HG02798 (cell line): ENCODE results near the gene HRH3.

Experiments
- ATAC-seq: cut with Tn5 transposase; IDR thresholded peaks from one replicate; pipeline ENCODE4 v1.9.1; 2021; ENCODE audit warnings: mild to moderate bottlenecking; ENCODE audit not compliant: unreplicated experiment, poor library complexity

The HRH3 gene

GRCh38 chr20:62245911-62246280, 25.8 kb upstream of the HRH3 start:
- ATAC-seq, result no peak

GRCh38 chr20:62244644-62245108, 24.6 kb upstream of the HRH3 start:
- ATAC-seq, result no peak

GRCh38 chr20:62243906-62244515, 23.9 kb upstream of the HRH3 start:
- ATAC-seq, result no peak

- no peak for ATAC-seq
Observed at GRCh38 chr20:62243106-62243505, 23.0 kb upstream of the HRH3 start.

GRCh38 chr20:62242176-62242575, 22.1 kb upstream of the HRH3 start:
- no peak for ATAC-seq

GRCh38 chr20:62241506-62241905, 21.4 kb upstream of the HRH3 start:
- ATAC-seq, result no peak

DNA sequence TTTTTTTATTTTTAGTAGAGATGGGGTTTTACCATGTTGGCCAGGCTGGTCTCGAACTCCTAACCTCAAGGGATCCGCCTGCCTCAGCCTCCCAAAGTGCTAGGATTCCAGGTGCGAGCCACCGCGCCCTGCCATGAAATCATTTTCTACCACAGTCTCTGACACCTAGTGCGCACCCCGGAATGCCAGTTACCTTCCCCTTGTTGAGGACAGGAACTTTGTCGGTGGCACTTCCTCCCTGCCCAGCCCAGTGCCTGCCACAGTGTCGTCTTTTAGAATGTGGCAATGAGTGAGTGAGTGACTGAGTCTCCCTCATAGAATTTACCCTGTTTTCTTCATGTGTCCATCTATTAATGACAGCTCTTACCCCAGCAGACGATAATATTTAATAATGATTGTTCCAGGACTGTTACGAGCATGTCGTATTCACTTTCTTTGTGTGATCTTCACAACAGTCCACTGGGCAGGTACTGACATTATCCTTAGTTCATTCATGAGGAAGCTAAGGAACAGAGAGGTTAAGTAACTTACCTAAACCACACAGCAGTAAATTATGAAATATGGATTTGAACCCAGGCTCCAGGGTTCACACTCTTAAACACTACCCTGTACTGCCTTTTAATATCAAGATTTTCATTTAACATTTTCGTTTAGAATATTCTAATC, 20.1 kb upstream of the HRH3 start:
- no peak for ATAC-seq

GRCh38 chr20:62239278-62239879, 19.3 kb upstream of the HRH3 start:
- ATAC-seq, result no peak

DNA sequence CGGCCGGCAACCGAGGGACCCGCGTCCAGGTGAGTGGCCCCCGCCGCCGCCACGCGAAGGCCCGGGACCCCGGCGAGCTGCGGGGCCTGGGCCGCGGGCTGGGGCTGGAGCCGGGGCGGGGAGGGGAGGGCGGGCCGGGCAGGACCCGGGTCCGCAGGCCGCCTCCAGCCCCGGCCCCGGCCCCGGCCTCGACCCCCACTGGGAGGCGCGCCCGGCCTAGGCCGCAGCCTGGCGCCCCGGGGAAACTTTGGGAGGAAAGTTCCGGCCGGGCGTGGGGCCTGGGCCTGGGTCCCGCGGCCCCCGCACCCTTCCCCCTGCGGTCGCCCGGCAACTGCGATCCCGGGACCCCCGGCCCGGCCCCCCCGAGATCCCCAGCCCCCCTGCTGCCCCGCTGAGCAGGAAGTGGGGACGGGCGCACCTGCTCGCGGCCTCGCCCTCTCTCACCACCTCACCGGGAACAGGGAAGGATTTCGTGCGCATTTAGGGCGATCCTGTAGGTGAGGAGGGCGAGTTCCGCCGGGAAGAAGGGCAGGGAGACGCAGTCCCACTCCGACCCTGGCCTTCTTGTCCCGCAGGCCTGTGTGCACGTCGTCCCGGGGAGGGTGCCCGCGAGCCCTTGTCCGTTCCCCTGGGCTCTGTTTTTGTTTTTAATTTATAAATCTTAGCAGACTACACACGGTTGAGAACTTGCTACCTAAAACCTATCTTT, 18.6 kb upstream of the HRH3 start:
- ATAC-seq, result peak; percentile 2

DNA sequence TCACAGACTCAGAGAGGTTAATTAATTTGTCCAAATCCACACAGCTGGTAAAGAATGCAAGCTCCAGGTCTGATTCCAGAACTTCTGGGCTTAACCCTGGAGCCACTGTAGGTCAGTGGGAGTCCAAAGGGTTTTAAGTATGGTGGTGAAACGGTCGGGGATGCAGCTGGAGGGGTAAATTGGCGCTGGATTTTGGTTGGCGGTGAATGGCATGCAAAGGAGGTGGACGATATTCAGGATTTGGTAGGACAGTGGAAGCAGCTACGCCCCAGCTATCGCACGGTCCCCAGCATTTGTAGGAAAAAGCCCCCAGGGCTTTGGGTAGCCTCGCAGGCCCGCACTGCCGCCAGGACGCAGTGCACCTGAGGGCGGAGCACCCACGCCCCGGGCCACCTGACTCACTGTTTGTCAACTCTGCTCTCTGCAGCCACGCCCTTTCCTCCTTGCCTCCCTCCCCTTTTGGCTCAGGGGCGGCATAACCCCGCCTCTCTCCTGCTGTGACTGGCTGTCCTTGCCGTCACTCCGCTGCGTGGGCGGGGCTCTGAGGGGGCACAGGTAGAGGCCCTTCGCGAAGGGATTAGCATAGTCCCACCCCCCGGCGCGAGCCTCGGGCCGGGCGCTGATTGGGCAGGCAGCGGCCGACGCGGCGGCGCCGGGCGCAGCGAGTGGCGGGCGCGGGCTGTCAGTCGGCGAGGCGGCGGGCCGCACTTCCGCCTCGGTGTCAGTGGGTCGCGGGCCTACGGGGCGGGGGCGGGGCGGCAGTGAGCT, 17.9 kb upstream of the HRH3 start, which contains the start of gene OSBPL2:
Gene OSBPL2 (plus strand): TSS at position 721 of the 768 bp plus-strand sequence. CDS start 17,664 bp downstream, outside the sequence.
- peak; percentile 98 for ATAC-seq

- no peak for ATAC-seq
Observed at GRCh38 chr20:62237514-62237800, 17.4 kb upstream of the HRH3 start.

- no peak for ATAC-seq
Observed at GRCh38 chr20:62236766-62237513, 16.9 kb upstream of the HRH3 start.

DNA sequence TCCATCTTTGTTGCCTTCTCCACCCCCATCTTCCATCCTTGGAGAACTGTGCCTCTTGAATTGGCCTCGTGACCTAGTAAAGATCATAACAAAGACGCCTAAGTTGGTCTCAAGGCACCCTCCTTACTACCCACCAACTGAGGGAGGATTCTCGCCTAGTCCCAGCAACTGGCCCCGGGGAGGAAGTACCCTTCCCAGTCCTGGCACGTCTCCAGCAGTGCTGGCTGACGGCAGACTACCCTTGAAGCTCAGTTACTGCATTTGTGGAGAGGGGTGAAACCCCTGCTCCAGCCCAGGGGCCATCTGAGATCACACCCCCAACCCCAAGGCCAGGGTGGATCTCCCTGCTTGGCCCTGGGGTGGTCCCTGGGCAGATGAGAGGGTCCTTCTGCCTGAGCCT, 16.1 kb upstream of the HRH3 start:
- no peak for ATAC-seq

- no peak for ATAC-seq
Observed at GRCh38 chr20:62235777-62236157, 15.7 kb upstream of the HRH3 start.

GRCh38 chr20:62235001-62235776, 15.1 kb upstream of the HRH3 start:
- ATAC-seq, result no peak

DNA sequence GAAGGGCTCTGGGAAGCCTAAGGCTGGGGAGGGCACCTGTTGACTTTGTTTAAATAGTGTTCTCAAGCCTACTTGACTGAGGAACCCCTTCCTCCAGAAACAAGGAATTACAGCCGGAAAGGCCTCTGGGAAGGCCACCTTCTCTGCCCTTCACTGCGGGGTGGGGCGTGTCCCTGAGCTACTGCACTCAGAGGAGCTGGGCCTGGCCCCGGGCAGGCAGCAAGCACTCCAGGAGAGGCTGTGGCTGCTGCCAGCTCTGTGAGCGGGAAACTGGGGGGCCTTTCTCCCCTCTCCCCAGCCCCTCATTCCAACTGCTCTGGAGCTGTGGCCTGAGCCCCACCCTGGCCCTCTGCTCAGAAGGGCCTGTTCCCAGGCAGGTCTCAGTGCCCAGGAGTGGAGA, 14.3 kb upstream of the HRH3 start:
- no peak for ATAC-seq

DNA sequence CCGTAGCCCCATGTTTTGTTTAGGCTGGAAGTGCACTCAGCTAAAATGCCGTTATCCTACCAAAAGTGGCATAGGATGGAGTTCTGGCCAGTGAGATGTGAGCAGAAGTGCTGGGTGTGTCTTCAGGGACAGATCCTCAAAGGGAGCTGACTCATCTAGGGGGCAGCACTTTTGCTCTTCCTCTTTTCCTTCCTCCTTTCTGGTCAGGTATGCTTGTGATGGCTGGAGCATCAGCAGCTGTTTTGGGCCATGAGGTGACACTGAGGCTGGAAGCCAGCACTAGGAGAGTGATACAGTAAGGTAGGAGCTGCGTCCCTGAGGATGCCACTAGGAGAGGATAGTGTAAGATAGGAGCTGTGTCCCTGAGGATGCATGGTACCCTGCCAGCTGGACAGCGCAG, 13.6 kb upstream of the HRH3 start:
- ATAC-seq, result no peak

DNA sequence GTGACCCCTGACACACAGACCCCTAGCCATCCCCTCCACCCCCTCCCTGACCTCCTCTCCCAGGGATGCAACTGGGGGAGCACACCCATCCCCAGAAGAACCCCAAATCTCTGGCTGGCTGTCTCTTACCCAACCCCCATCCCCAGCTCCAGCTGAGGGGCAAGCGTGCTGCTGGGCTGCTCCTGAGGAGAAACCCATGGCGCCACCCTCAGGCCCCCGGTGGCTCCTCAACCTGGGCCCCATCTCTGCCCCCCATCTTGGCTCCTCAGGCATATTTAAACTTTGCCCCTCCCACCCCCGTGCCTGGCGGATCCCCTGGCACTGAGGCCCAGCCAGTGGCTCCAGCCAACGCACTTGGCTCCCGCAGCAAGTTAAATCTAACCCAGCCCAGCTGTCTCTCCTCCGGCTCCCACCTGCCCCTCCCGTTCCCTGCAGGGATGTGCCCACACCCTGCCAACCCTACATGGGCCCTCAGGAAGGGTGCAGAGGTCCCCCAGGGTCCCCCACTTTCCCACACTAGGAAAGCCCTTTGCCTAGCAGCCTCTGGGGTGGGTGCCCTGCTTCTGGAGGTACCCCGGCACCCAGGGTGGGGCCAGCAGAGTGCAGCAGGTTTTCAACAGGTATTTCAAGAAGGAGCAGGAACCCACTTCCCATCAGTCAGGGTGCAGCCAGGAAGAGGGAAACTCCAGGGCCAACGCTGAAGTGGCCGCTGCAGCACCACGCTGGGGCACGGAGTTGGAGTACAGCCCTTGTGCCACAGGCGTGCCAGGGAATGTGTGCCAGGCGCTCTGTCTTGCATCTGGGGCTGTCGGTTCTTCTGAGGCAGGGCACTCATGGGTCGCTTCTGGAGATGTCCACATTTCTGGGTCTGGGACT, 12.9 kb upstream of the HRH3 start:
- ATAC-seq, result no peak
